ENCODE measurements around the gene NKAIN2. TPM values are rescaled to one million over a fixed set of nuclear protein-coding genes. Genes with fewer than 3 reads are reported as not detected.

Gene NKAIN2
- total and polyA plus RNA-seq, 9 of the 15 experiments (the other 6 are each of a cell fraction or from before 2014, with no cell fraction given), result not detected

DNA sequence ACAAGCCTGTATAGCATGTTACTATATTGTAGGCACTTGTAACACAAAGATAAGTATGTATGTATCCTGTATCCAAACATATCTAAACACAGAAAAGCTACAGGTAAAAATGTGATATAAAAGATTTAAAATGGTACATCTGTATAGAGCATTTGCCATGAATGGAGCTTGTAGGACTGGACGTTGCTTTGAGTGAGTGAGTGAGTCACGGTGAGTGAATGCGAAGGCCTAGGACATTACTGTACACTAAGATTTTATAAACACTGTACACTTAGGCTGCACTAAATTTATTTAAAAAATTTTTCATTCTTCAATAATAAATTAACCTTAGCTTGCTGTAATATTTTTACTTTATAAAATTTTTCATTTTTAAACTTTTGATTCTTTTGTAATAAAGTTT lies 136.9 kb downstream of the NKAIN2 start:
- ChIA-PET CTCF (ENCODE audit: low intra/inter-chr PET ratio) (no interaction called here), POLR2A (no interaction called here)
- H3K9me3 ChIP-seq (replicated peaks; ENCODE audit: control insufficient read depth, insufficient read depth, low read depth, low read length), result no peaks in the 10 kb centered on the region; the same call in 1 of the 2 replicates
- DNase-seq (ENCODE audit: extremely low read depth in 1 of 4, low spot score in 3 of 4) (no peak), FAIRE-seq (no peak), ATAC-seq (no peak)
- no peaks in the 10 kb centered on the region for H3K79me2 ChIP-seq (ENCODE audit: control insufficient read depth, insufficient read depth, low read length)
- intact Hi-C loops (cut with micrococcal nuclease) (no loop called here), in situ Hi-C loops (cut with MboI) (no loop called here)
- H3K9me1 ChIP-seq (ENCODE audit: control insufficient read depth, insufficient read depth, low read length), result no peaks in the 10 kb centered on the region
- no peak overlapping the region for H3K4me2 ChIP-seq (ENCODE audit: insufficient read depth, low read length)
- TF ChIP-seq TCFL5 (CRISPR knock-in tag; conservative IDR thresholded peaks at IDR 0.05), result no peak
- no peak for TF ChIP-seq ZNF277 (CRISPR knock-in tag; IDR thresholded peaks at IDR 0.05; ENCODE audit: borderline replicate concordance)
- no peak for TF ChIP-seq GATAD2A (IDR thresholded peaks at IDR 0.05)
- no peak for TF ChIP-seq PPARD (CRISPR knock-in tag; IDR thresholded peaks at IDR 0.05)
- TF ChIP-seq BCL6 (CRISPR knock-in tag; IDR thresholded peaks at IDR 0.05), result no peak
- no peak for TF ChIP-seq SMAD2 (IDR thresholded peaks at IDR 0.05; ENCODE audit: low read depth, low read length)
- TF ChIP-seq ZNF175 (CRISPR knock-in tag; IDR thresholded peaks at IDR 0.05; ENCODE audit: low read depth), result no peak
- no peak for TF ChIP-seq KDM4B (IDR thresholded peaks at IDR 0.05; ENCODE audit: borderline replicate concordance in 2 of 2, low read depth in 1 of 2)
- TF ChIP-seq CBX1 (IDR thresholded peaks at IDR 0.05; ENCODE audit: low read depth), result no peak
- TF ChIP-seq ZBTB17 (CRISPR knock-in tag; IDR thresholded peaks at IDR 0.05), result no peak
- no peak for TF ChIP-seq BCOR (IDR thresholded peaks at IDR 0.05)
- TF ChIP-seq FOXP1 (CRISPR knock-in tag; IDR thresholded peaks at IDR 0.05), result no peak
- TF ChIP-seq ILF3 (IDR thresholded peaks at IDR 0.05; ENCODE audit: borderline replicate concordance), result no peak
- TF ChIP-seq, protein P1, sequence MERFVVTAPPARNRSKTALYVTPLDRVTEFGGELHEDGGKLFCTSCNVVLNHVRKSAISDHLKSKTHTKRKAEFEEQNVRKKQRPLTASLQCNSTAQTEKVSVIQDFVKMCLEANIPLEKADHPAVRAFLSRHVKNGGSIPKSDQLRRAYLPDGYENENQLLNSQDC (CRISPR knock-in tag; IDR thresholded peaks at IDR 0.05), result no peak
- TF ChIP-seq RHOXF2B (CRISPR knock-in tag; conservative IDR thresholded peaks at IDR 0.05), result no peak
- no peak for TF ChIP-seq NR2C2 (CRISPR knock-in tag; IDR thresholded peaks at IDR 0.05)
- TF ChIP-seq NR2C2 (tag; IDR thresholded peaks at IDR 0.05), result no peak
- H3K36me3 ChIP-seq (ENCODE audit: control insufficient read depth, insufficient read depth, low read length), result no peaks in the 10 kb centered on the region
- H3K4me1 ChIP-seq (replicated peaks in 1 of 2; ENCODE audit: control insufficient read depth in 2 of 2, insufficient read depth in 2 of 2, low read length in 2 of 2), result no peaks in the 10 kb centered on the region
- H3K4me3 ChIP-seq, result no peak overlapping the region
- 3% methylated on average over 3 of the region's 3 CpGs for WGBS (ENCODE audit: insufficient coverage, low coverage, missing lambda C conversion rate)
- no peak overlapping the region for H2AFZ ChIP-seq (ENCODE audit: low read depth, low read length)
- H4K20me1 ChIP-seq (replicated peaks; ENCODE audit: control insufficient read depth, insufficient read depth, low read length), result no peaks in the 10 kb centered on the region
- H3K27ac ChIP-seq (ENCODE audit: extremely low read depth, low read depth, low read length), result no peak overlapping the region
- no peak overlapping the region for H3K9ac ChIP-seq (ENCODE audit: insufficient read depth in 1 of 2, low read depth in 2 of 2, low read length in 2 of 2)
- no TSS peak for BruUV-seq (replicated peaks)
- H3K27me3 ChIP-seq (ENCODE audit: control insufficient read depth in 2 of 2, insufficient read depth in 2 of 2, low read length in 2 of 2), result no peaks in the 10 kb centered on the region
